DND-41 (cell line): ENCODE data around the gene ARFRP1.

Experiments
- ATAC-seq: fragments of 200-7000 bp; cut with Tn5 transposase; 3 replicates; pipeline ENCODE4 v1.9.1; 2021; ENCODE audit warnings: low read depth; ENCODE audit not compliant: insufficient read depth
- DNase-seq: peaks from one replicate; pipeline ENCODE4 v3.0.0-alpha.2; 2020
- H2AFZ ChIP-seq: 2 replicates; pipeline ENCODE4 v1.6.0; 2012; ENCODE audit warnings: low read depth, low read length
- H3K27ac ChIP-seq: 2 replicates; pipeline ENCODE4 v1.5.1; 2012; ENCODE audit warnings: low read length, inconsistent platforms
- H3K27me3 ChIP-seq: fragments of 200-600 bp; sonication (generic); 2 replicates; pipeline ENCODE4 v1.6.0; 2012; ENCODE audit warnings: low read length, mild to moderate bottlenecking, inconsistent platforms; ENCODE audit not compliant: insufficient read depth, poor library complexity
- H3K36me3 ChIP-seq: 2 replicates; pipeline ENCODE4 v1.5.1; 2012; ENCODE audit warnings: low read length, inconsistent platforms; ENCODE audit not compliant: insufficient read depth
- H3K4me1 ChIP-seq: 2 replicates; pipeline ENCODE4 v1.5.1; 2012; ENCODE audit warnings: mild to moderate bottlenecking, low read length; ENCODE audit not compliant: insufficient read depth
- H3K4me2 ChIP-seq: 2 replicates; pipeline ENCODE4 v1.6.0; 2012; ENCODE audit warnings: mild to moderate bottlenecking, moderate library complexity, low read length, inconsistent platforms; ENCODE audit not compliant: insufficient read depth
- H3K4me3 ChIP-seq, 2 experiments: fragments of 200-600 bp in 1 of 2; shearing (Covaris generic) in 1 of 2; 2 replicates each; pipeline ENCODE4 v1.5.1; 2012 to 2016; ENCODE audit warnings: inconsistent platforms in 2 of 2, low read length in 2 of 2, mild to moderate bottlenecking in 2 of 2, low read depth in 1 of 2, moderate library complexity in 1 of 2
- H3K79me2 ChIP-seq: 2 replicates; pipeline ENCODE4 v1.6.0; 2012; ENCODE audit warnings: low read length, inconsistent platforms; ENCODE audit not compliant: insufficient read depth
- H3K9ac ChIP-seq: 2 replicates; pipeline ENCODE4 v1.6.0; 2012; ENCODE audit warnings: low read depth, mild to moderate bottlenecking, inconsistent platforms, low read length, moderate library complexity
- H3K9me3 ChIP-seq: 2 replicates; pipeline ENCODE4 v1.5.1; 2012; ENCODE audit warnings: low read length, moderate library complexity, mild to moderate bottlenecking, inconsistent platforms; ENCODE audit not compliant: insufficient read depth, severe bottlenecking
- H4K20me1 ChIP-seq: 2 replicates; pipeline ENCODE4 v1.6.0; 2012; ENCODE audit warnings: low read length; ENCODE audit not compliant: insufficient read depth
- CTCF ChIP-seq: IDR thresholded peaks from 2 replicates; pipeline ENCODE4 v1.5.1; 2012; ENCODE audit warnings: borderline replicate concordance, low read length, moderate library complexity, mild to moderate bottlenecking; ENCODE audit not compliant: poor library complexity, severe bottlenecking; ENCODE audit errors: extremely low read depth
- EZH2 ChIP-seq: IDR thresholded peaks from 3 replicates; pipeline ENCODE4 v1.6.1; 2012; ENCODE audit warnings: borderline replicate concordance, low read depth, mild to moderate bottlenecking, moderate library complexity, low read length, inconsistent platforms; ENCODE audit not compliant: severe bottlenecking

The ARFRP1 gene

DNA sequence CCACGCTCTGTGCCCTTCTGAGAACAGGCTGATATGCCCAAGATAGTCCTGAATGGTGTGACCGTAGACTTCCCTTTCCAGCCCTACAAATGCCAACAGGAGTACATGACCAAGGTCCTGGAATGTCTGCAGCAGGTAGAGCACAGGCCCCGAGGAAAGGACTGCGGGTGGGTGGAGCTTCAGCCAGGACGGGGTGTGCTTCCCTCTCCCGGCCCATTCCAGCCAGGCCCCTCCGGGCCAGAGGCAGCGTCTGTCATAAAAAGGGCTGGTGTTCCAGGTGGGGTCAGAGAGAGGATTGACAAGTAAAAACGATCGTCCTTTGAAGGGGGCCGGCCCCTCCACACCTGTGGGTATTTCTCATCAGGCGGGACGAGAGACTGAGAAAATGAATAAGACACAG, 48.4 kb downstream of the ARFRP1 start:
- ATAC-seq (no peak), DNase-seq (no peak)
- H3K79me2 ChIP-seq: peaks cover 68% of the 10 kb centered on the region
- peaks cover 47% of the 10 kb centered on the region for H3K36me3 ChIP-seq
- H3K27ac ChIP-seq: peak overlapping the region; percentile 86
- H3K9me3 ChIP-seq: no peaks in the 10 kb centered on the region
- peaks cover 20% of the 10 kb centered on the region; the same call in 1 of the 2 replicates for H4K20me1 ChIP-seq
- H3K4me1 ChIP-seq: peaks cover 47% of the 10 kb centered on the region
- TF ChIP-seq EZH2: no peak
- TF ChIP-seq CTCF: no peak
- peak overlapping the region; percentile 61 to 86; a peak in 3 of 4 replicates for H3K4me3 ChIP-seq
- H3K27me3 ChIP-seq: no peaks in the 10 kb centered on the region
- H2AFZ ChIP-seq: no peak overlapping the region
- peak overlapping the region; percentile 86 for H3K9ac ChIP-seq
- peak overlapping the region; percentile 93 for H3K4me2 ChIP-seq

GRCh38 chr20:63658749-63659187, 49.0 kb downstream of the ARFRP1 start:
- peaks cover 41% of the 10 kb centered on the region for H3K36me3 ChIP-seq
- no peaks in the 10 kb centered on the region for H3K27me3 ChIP-seq
- peak overlapping the region; percentile 88 for H2AFZ ChIP-seq
- H3K9ac ChIP-seq: peak overlapping the region; percentile 86
- no peaks in the 10 kb centered on the region for H3K9me3 ChIP-seq
- DNase-seq: no peak
- H4K20me1 ChIP-seq: peaks cover 16% of the 10 kb centered on the region; the same call in 1 of the 2 replicates
- TF ChIP-seq EZH2: no peak
- TF ChIP-seq CTCF: no peak
- peak; percentile 35 for ATAC-seq
- H3K4me3 ChIP-seq: peak overlapping the region; percentile 61 to 86
- peaks cover 53% of the 10 kb centered on the region for H3K4me1 ChIP-seq
- H3K27ac ChIP-seq: peak overlapping the region; percentile 86
- H3K4me2 ChIP-seq: peak overlapping the region; percentile 93
- peaks cover 69% of the 10 kb centered on the region for H3K79me2 ChIP-seq

DNA sequence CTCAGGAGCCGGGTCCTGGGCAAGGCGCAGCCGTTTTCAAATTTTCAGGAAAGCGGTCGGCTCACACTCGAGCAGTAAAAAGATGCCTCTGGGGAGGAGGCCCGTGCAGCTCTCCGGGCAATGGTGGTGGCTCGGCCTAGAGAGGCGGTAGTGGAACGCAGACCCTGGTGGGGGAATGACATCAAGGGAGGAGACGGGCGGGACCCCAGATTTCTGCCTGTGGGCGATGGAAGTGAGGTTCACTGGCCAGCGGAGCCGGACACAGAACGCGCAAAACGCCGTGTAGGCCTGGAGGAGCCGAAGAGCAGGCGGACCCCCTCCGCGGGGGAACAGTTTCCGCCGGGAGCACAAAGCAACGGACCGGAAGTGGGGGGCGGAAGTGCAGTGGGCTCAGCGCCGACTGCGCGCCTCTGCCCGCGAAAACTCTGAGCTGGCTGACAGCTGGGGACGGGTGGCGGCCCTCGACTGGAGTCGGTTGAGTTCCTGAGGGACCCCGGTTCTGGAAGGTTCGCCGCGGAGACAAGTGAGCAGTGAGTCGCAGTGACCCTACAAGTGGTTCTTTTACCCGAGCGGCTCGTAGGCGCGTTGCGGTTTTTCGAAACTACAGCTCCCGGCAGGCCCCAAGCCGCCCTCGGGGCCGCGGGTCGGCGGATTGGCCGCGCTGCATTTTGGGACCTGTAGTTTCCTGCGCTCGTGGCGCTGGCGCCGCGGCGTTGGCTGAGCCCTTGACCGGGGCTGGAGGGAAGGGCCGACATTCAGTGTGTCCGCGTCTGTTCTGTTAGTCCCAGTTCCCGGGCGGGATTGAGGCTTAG, 49.6 kb downstream of the ARFRP1 start, which contains the start of gene RTEL1:
TSS of gene RTEL1 (plus strand) at position 376 of the 812 bp plus-strand sequence. CDS start 1,091 bp downstream, outside the sequence.
- H3K9ac ChIP-seq: peak within 1 kb of the TSS; percentile 86
- peaks cover 35% of the 10 kb centered on the region for H3K36me3 ChIP-seq
- H3K79me2 ChIP-seq: peaks cover 67% of the 10 kb centered on the region
- ATAC-seq (peak; percentile 70), DNase-seq (peak; percentile 90)
- peak within 1 kb of the TSS; percentile 88 for H2AFZ ChIP-seq
- H3K27ac ChIP-seq: peak within 1 kb of the TSS; percentile 86
- peaks cover 53% of the 10 kb centered on the region for H3K4me1 ChIP-seq
- H3K4me2 ChIP-seq: peak within 1 kb of the TSS; percentile 93
- no peaks in the 10 kb centered on the region for H3K9me3 ChIP-seq
- peaks cover 15% of the 10 kb centered on the region; the same call in 1 of the 2 replicates for H4K20me1 ChIP-seq
- TF ChIP-seq EZH2: no peak
- H3K4me3 ChIP-seq: peak within 1 kb of the TSS; percentile 61 to 86
- H3K27me3 ChIP-seq: no peaks in the 10 kb centered on the region

DNA sequence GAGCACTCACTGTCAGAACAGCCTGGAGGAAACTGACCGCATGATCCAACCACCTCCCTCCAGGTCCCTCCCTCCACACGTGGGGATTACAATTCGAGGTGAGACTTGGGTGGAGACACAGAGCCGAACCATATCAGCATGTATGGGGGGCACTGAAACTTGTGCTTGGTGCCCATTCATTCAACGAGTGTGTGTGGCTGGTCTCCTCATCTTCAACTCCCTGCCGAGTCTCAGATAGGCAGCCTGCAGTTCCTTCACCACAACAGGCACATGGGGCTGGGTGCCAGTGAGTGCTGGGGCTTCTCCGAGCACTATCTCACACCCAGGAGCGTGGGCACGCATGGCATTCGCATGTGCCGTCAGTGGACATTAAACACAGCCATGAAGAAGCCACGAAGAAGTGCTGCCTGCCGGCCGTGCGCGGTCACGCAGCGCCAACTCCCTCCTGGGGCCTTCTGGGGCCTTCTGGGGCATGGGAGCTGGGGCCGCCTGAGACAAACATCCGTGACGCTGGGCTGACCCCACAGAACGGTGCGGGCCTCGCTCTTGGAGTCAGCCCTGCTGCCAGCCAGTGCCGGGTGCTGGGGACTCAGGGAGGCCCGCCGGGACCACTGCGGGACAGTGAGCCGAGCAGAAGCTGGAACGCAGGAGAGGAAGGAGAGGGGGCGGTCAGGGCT, 50.4 kb downstream of the ARFRP1 start:
- H4K20me1 ChIP-seq: peaks cover 15% of the 10 kb centered on the region
- H3K4me2 ChIP-seq: peak overlapping the region; percentile 93
- H3K79me2 ChIP-seq: peaks cover 70% of the 10 kb centered on the region
- H3K27me3 ChIP-seq: no peaks in the 10 kb centered on the region
- H3K36me3 ChIP-seq: peaks cover 27% of the 10 kb centered on the region
- H3K27ac ChIP-seq: peak overlapping the region; percentile 86
- H3K4me3 ChIP-seq: peak overlapping the region; percentile 61 to 86
- H2AFZ ChIP-seq: peak overlapping the region; percentile 88
- H3K4me1 ChIP-seq: peaks cover 55% of the 10 kb centered on the region
- TF ChIP-seq EZH2 (no peak), CTCF (no peak)
- H3K9ac ChIP-seq: peak overlapping the region; percentile 86
- ATAC-seq (no peak), DNase-seq (no peak)
- no peaks in the 10 kb centered on the region for H3K9me3 ChIP-seq
